Transverse colon (tissue), 4 donors: ENCODE results near the gene MCF2L2.

Experiments
- CTCF ChIP-seq, 5 experiments: fragments of 200-600 bp in 3 of 5; fragments of 450-650 bp in 2 of 5; sonication (generic) in 3 of 5; IDR thresholded peaks; 1 replicate in 2 of 5; 2 replicates in 3 of 5; pipeline ENCODE4 v1.5.1; 2016 to 2017; ENCODE audit warnings: antibody characterized with exemption in 5 of 5, inconsistent platforms in 3 of 5, mild to moderate bottlenecking in 2 of 5, moderate library complexity in 1 of 5
- POLR2A ChIP-seq: fragments of 450-650 bp; IDR thresholded peaks from one replicate; pipeline ENCODE4 v1.6.1; 2016; ENCODE audit warnings: antibody characterized with exemption, mild to moderate bottlenecking, moderate library complexity
- POLR2AphosphoS5 ChIP-seq, 3 donors: sonication (generic); formaldehyde crosslinking; IDR thresholded peaks; one replicate each; pipeline ENCODE4 v1.6.1; 2016; ENCODE audit warnings: antibody characterized with exemption in 3 of 3

- TF ChIP-seq CTCF (IDR thresholded peaks at IDR 0.05) = no peak
- no peak for TF ChIP-seq POLR2AphosphoS5 (IDR thresholded peaks at IDR 0.05)
- no peak for TF ChIP-seq POLR2A
These were observed 264.9 kb downstream of the MCF2L2 start for GRCh38 chr3:183163563-183163962.
